AG20443 (cell line): Measurements from ENCODE around the gene F10.
"Not testable (repeated sequence)": the region's sequence is repeated elsewhere in the genome, so short reads cannot be mapped to it uniquely, and the experiment has no call there.

Source experiments
- DNase-seq: peaks from one replicate; pipeline ENCODE4 v3.0.0; 2012; ENCODE audit warnings: low spot score, mixed read lengths

The F10 gene

GRCh38 chr13:113153810-113154748, 31.5 kb downstream of the F10 start:
- DNase-seq, result peak; percentile 91

GRCh38 chr13:113155201-113155600, 32.6 kb downstream of the F10 start:
- no peak for DNase-seq

GRCh38 chr13:113155982-113156655, 33.5 kb downstream of the F10 start:
- no peak for DNase-seq

- no peak for DNase-seq
Observed at GRCh38 chr13:113157206-113157928, 34.8 kb downstream of the F10 start.

- DNase-seq, result no peak
Observed at GRCh38 chr13:113157929-113158747, 35.5 kb downstream of the F10 start, which contains the start of gene PROZ. PROZ (plus strand) TSS chr13:113158648; CDS start chr13:113158661, 13 bp downstream.

- no peak for DNase-seq
Observed at GRCh38 chr13:113158946-113159345, 36.3 kb downstream of the F10 start.

GRCh38 chr13:113159701-113160100, 37.1 kb downstream of the F10 start:
- no peak for DNase-seq

- DNase-seq, result no peak
Observed at GRCh38 chr13:113160983-113161382, 38.4 kb downstream of the F10 start.

GRCh38 chr13:113161433-113161832, 38.8 kb downstream of the F10 start:
- peak; percentile 27 for DNase-seq

- DNase-seq, result not testable (repeated sequence)
Observed at GRCh38 chr13:113161975-113162374, 39.4 kb downstream of the F10 start.

- no peak for DNase-seq
Observed at GRCh38 chr13:113162783-113163685, 40.4 kb downstream of the F10 start.

GRCh38 chr13:113164492-113164891, 41.9 kb downstream of the F10 start:
- DNase-seq, result no peak

- no peak for DNase-seq
Observed at GRCh38 chr13:113166266-113166665, 43.7 kb downstream of the F10 start.

- DNase-seq, result no peak
Observed at GRCh38 chr13:113166681-113167080, 44.1 kb downstream of the F10 start.

- no peak for DNase-seq
Observed at GRCh38 chr13:113167155-113167554, 44.6 kb downstream of the F10 start.

- DNase-seq, result no peak
Observed at GRCh38 chr13:113167575-113167974, 45.0 kb downstream of the F10 start.

- DNase-seq, result no peak
Observed at GRCh38 chr13:113168211-113168610, 45.6 kb downstream of the F10 start.

GRCh38 chr13:113169277-113170272, 47.0 kb downstream of the F10 start:
- DNase-seq, result no peak

- no peak for DNase-seq
Observed at GRCh38 chr13:113170511-113170910, 47.9 kb downstream of the F10 start.
